HG02852 (cell line): ENCODE data around the gene ENO1.

Experiments used
- ATAC-seq: cut with Tn5 transposase; IDR thresholded peaks from one replicate; pipeline ENCODE4 v1.9.1; 2021; ENCODE audit warnings: mild to moderate bottlenecking, moderate library complexity; ENCODE audit not compliant: unreplicated experiment

Gene ENO1

DNA sequence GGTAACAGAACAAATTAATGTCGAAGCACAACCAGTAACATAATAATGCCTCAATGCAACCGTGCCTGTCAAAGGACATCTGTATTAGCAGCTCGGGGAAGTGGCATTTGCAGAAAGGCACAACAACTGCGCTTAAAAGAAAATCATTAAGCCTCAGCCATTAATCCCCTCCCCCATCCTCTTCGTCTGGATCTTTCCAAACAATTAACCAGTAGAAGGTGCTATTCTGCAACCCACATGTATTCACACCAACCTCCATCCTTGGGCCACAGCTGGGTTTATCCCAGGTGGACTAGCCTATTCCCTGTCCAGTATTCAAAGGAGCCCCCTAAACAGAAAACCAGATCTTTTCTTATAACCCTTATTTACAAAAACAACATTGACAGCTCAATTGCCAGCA, 63.6 kb downstream of the ENO1 start:
- no peak for ATAC-seq

- ATAC-seq, result no peak
These were observed 64.5 kb downstream of the ENO1 start for GRCh38 chr1:8813991-8814390.

- ATAC-seq, result no peak
These were observed 65.3 kb downstream of the ENO1 start for GRCh38 chr1:8813016-8813763.

GRCh38 chr1:8812081-8812480, 66.4 kb downstream of the ENO1 start:
- no peak for ATAC-seq
